GM21447 (cell line): ENCODE data around the gene CDK1.
"Not testable (repeated sequence)": the region's sequence is repeated elsewhere in the genome, so short reads cannot be mapped to it uniquely, and the experiment has no call there.

ENCODE experiments used
- ATAC-seq: cut with Tn5 transposase; IDR thresholded peaks from one replicate; pipeline ENCODE4 v1.9.1; 2021; ENCODE audit not compliant: unreplicated experiment

Gene CDK1

GRCh38 chr10:60810437-60811182 lies 32.3 kb downstream of the CDK1 start:
- no peak for ATAC-seq

- ATAC-seq: peak; percentile 72
These were observed 38.5 kb downstream of the CDK1 start for GRCh38 chr10:60816628-60817397.

- ATAC-seq: no peak
These were observed 39.1 kb downstream of the CDK1 start for GRCh38 chr10:60817398-60817805.

GRCh38 chr10:60818134-60818770 lies 40.0 kb downstream of the CDK1 start:
- no peak for ATAC-seq

GRCh38 chr10:60819271-60819670 lies 41.0 kb downstream of the CDK1 start:
- ATAC-seq: no peak

- ATAC-seq: no peak
These were observed 41.9 kb downstream of the CDK1 start for GRCh38 chr10:60820093-60820754.

GRCh38 chr10:60821656-60822055 lies 43.4 kb downstream of the CDK1 start:
- ATAC-seq: no peak

- ATAC-seq: no peak
These were observed 44.5 kb downstream of the CDK1 start for GRCh38 chr10:60822809-60823208.

- ATAC-seq: no peak
These were observed 45.0 kb downstream of the CDK1 start for GRCh38 chr10:60823324-60823723.

GRCh38 chr10:60825520-60825919 lies 47.2 kb downstream of the CDK1 start:
- no peak for ATAC-seq

- no peak for ATAC-seq
These were observed 49.7 kb downstream of the CDK1 start for GRCh38 chr10:60827791-60828488.

GRCh38 chr10:60828489-60828852 lies 50.2 kb downstream of the CDK1 start:
- no peak for ATAC-seq

GRCh38 chr10:60832136-60832535 lies 53.9 kb downstream of the CDK1 start:
- not testable (repeated sequence) for ATAC-seq

GRCh38 chr10:60834401-60834800 lies 56.1 kb downstream of the CDK1 start:
- ATAC-seq: no peak

GRCh38 chr10:60835049-60835448 lies 56.8 kb downstream of the CDK1 start:
- ATAC-seq: no peak

GRCh38 chr10:60841227-60841626 lies 62.9 kb downstream of the CDK1 start:
- ATAC-seq: not testable (repeated sequence)

GRCh38 chr10:60842694-60843093 lies 64.4 kb downstream of the CDK1 start:
- ATAC-seq: no peak
